Uterus (tissue), 2 donors: ENCODE results near the gene GALNT9.

Source experiments
- CTCF ChIP-seq, 4 experiments: fragments of 200-600 bp in 2 of 4; fragments of 450-650 bp in 2 of 4; sonication (generic) in 2 of 4; IDR thresholded peaks; one replicate each; pipeline ENCODE4 v1.5.1; 2016 to 2019; ENCODE audit warnings: antibody characterized with exemption in 4 of 4, mild to moderate bottlenecking in 2 of 4, moderate library complexity in 1 of 4
- POLR2A ChIP-seq, 2 donors: fragments of 450-650 bp; IDR thresholded peaks; one replicate each; pipeline ENCODE4 v1.6.1; 2016; ENCODE audit warnings: antibody characterized with exemption in 2 of 2, mild to moderate bottlenecking in 1 of 2, moderate library complexity in 1 of 2

GRCh38 chr12:132275110-132275531 is 54.3 kb downstream of the GALNT9 start:
- no peak for TF ChIP-seq POLR2A (IDR thresholded peaks at IDR 0.05)
- no peak for TF ChIP-seq CTCF (IDR thresholded peaks at IDR 0.05)
